CD8-positive, alpha-beta memory T cell (primary cell): ENCODE results near the gene NAALADL2. TPM values are rescaled to one million over a fixed set of nuclear protein-coding genes. Genes with fewer than 3 reads are reported as not detected.

Source experiments
- CTCF ChIA-PET: fragments of 350-600 bp; sonication (Branson Sonifier 250); formaldehyde crosslinking; loops from one replicate; lab custom pipeline; 2021; ENCODE audit warnings: antibody characterized with exemption; lab: Charles Lee
- POLR2A ChIA-PET: fragments of 350-600 bp; sonication (Branson Sonifier 250); formaldehyde crosslinking; loops from one replicate; lab custom pipeline; 2021; ENCODE audit warnings: antibody characterized with exemption; lab: Charles Lee
- DNase-seq, 5 donors: peaks; one replicate each; pipeline versions ENCODE4 v3.0.0 to v3.0.0-alpha.2; 2020 to 2022; ENCODE audit warnings: mixed read lengths in 1 of 5
- H3K27ac ChIP-seq: one replicate; pipeline ENCODE4 v1.7.0; 2013; ENCODE audit warnings: low read depth, mild to moderate bottlenecking, low read length, moderate library complexity
- H3K27me3 ChIP-seq: 2 replicates; pipeline ENCODE4 v1.7.0; 2013; ENCODE audit warnings: low read length, mild to moderate bottlenecking; ENCODE audit not compliant: insufficient read depth, poor library complexity, severe bottlenecking
- H3K36me3 ChIP-seq: 2 replicates; pipeline ENCODE4 v1.7.0; 2013; ENCODE audit warnings: mild to moderate bottlenecking, low read length, moderate library complexity; ENCODE audit not compliant: insufficient read depth
- H3K4me1 ChIP-seq: 2 replicates; pipeline ENCODE4 v1.7.0; 2013; ENCODE audit warnings: mild to moderate bottlenecking, low read length, moderate library complexity; ENCODE audit not compliant: insufficient read depth
- H3K4me3 ChIP-seq: 2 replicates; pipeline ENCODE4 v1.7.0; 2013; ENCODE audit warnings: mild to moderate bottlenecking, low read length
- H3K9me3 ChIP-seq: 2 replicates; pipeline ENCODE4 v1.7.0; 2013; ENCODE audit warnings: mild to moderate bottlenecking, low read length
- H3K27ac Mint-ChIP-seq, 8 donors: one replicate each; pipeline ENCODE4 v1.8.0; 2020 to 2021; ENCODE audit warnings: mixed read lengths in 8 of 8, mild to moderate bottlenecking in 6 of 8, inconsistent platforms in 3 of 8, moderate library complexity in 3 of 8
- H3K27me3 Mint-ChIP-seq, 2 donors: one replicate each; pipeline ENCODE4 v1.8.0; 2020 to 2021; ENCODE audit warnings: mixed read lengths in 2 of 2, mild to moderate bottlenecking in 1 of 2, moderate library complexity in 1 of 2
- H3K36me3 Mint-ChIP-seq, 3 donors: one replicate each; pipeline ENCODE4 v1.8.0; 2020 to 2021; ENCODE audit warnings: mixed read lengths in 3 of 3, inconsistent platforms in 1 of 3, mild to moderate bottlenecking in 1 of 3
- H3K4me1 Mint-ChIP-seq, 3 donors: one replicate each; pipeline ENCODE4 v1.8.0; 2020 to 2021; ENCODE audit warnings: mixed read lengths in 3 of 3, inconsistent platforms in 1 of 3, mild to moderate bottlenecking in 1 of 3
- H3K4me3 Mint-ChIP-seq, 7 donors: one replicate each; pipeline ENCODE4 v1.8.0; 2020 to 2021; ENCODE audit warnings: mixed read lengths in 7 of 7, mild to moderate bottlenecking in 6 of 7, moderate library complexity in 4 of 7, inconsistent platforms in 2 of 7
- H3K9me3 Mint-ChIP-seq, 5 donors: one replicate each; pipeline ENCODE4 v1.8.0; 2020 to 2022; ENCODE audit warnings: mixed read lengths in 5 of 5, mild to moderate bottlenecking in 3 of 5, moderate library complexity in 2 of 5, inconsistent platforms in 1 of 5
- polyA plus RNA-seq: library from polyadenylated mRNA; unstranded; fragments of 300-500 nt; fragmentation: Illumina TruSeq; gene quantifications from one replicate; pipeline ENCODE4 v1.2.3, GENCODE V29; 2021
- total RNA-seq, 2 experiments: library from RNA; stranded (reverse); gene quantifications; one replicate each; pipeline ENCODE4 v1.2.3, GENCODE V29; 2021

NAALADL2 gene
- total and polyA plus RNA-seq, 3 experiments from 2014 or later, result not detected

DNA sequence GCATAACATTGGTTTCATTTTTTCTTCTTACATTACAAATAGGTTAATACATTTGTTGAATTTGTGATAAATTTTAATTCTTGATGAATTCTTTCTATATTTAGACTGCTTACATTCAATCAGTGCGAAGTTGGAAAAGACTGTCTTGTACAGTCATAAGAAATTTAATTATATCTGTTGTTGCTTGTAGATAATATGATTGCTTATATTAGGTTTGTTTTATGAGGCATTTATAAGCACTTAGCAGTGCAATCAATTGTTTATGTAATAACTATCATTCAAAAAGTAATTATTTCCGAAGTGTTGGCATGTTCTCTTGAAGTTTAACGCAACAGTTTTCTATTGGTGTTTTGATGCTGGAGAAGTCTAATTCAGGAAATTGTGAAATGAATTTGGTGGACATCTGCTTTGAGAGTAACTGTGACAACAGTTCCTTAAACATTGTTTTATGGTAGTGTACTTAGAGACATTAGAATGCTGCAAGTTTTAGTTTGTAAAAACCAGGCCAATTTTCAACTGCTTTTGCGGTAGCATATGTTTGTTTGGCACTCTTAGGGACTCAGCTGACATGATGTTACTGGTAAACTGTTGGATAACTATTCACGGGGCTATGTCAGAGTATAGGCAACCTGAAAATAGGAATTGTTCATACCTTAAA lies 99.7 kb downstream of the NAALADL2 start:
- POLR2A ChIA-PET, result no interaction called here
- H3K27me3 Mint-ChIP-seq, result no peaks in the 10 kb centered on the region
- CTCF ChIA-PET, result no interaction called here
- Histone ChIP-seq H3K36me3 (no peaks in the 10 kb centered on the region), H3K4me3 (no peak overlapping the region), H3K27ac (no peak overlapping the region), H3K4me1 (no peaks in the 10 kb centered on the region), H3K27me3 (no peaks in the 10 kb centered on the region), H3K9me3 (no peaks in the 10 kb centered on the region)
- DNase-seq, result no peak
- H3K36me3 Mint-ChIP-seq, result no peaks in the 10 kb centered on the region
- peaks cover 0 to 4% (median 2%) of the 10 kb centered on the region in 5 donors for H3K9me3 Mint-ChIP-seq
- H3K4me3 Mint-ChIP-seq, result no peak overlapping the region
- no peak overlapping the region for H3K27ac Mint-ChIP-seq
- no peaks in the 10 kb centered on the region for H3K4me1 Mint-ChIP-seq

DNA sequence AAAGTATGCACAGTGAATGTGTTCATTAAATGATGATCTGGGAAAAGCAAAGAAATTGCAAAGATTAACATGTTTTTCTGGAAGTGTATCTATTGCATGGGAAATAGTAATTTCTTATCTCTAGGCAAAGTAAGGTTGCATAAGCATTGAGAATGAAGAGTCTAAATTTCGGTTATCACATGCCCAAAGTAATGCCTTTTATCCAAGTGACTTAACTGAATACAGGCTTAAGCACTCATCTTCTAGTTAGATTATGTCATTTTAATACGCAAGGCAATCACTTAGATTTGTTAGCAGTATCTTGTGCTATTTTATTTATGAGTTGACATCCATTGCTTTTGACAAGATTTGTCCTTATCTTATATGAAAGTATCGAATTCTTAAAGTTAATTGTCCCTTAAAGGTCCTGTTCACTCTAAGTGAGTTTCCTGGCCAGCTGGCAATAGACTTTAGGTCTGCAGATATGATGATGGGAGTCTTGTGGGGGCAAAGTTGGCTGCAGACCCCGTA lies 100.5 kb downstream of the NAALADL2 start:
- Mint-ChIP-seq H3K9me3 (peaks cover 0 to 4% (median 2%) of the 10 kb centered on the region in 5 donors), H3K27ac (no peak overlapping the region), H3K36me3 (no peaks in the 10 kb centered on the region), H3K4me3 (no peak overlapping the region), H3K4me1 (no peaks in the 10 kb centered on the region), H3K27me3 (no peaks in the 10 kb centered on the region)
- no peaks in the 10 kb centered on the region for H3K9me3 ChIP-seq
- H3K4me1 ChIP-seq, result no peaks in the 10 kb centered on the region
- POLR2A ChIA-PET, result no interaction called here
- no peak overlapping the region for H3K4me3 ChIP-seq
- H3K27me3 ChIP-seq, result no peaks in the 10 kb centered on the region
- no peaks in the 10 kb centered on the region for H3K36me3 ChIP-seq
- CTCF ChIA-PET, result no interaction called here
- H3K27ac ChIP-seq, result no peak overlapping the region
- DNase-seq, result no peak

DNA sequence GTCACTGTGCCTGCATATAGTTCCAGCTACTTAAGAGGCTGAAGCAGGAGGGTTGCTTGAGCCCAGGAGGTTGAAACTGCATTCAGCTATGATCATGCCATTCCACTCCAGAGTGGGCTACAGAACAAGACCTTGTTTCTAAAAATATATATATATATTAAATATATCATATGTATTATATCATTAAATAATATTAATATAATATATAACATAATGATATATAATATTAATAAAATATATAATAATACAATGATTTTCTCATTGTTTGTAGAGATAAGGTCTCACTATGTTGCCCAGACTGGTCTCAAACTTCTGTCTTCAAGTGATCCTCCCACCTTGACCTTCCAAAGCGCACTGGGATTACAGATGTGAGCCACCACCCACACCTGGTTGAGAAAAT lies 101.8 kb downstream of the NAALADL2 start:
- Mint-ChIP-seq H3K27me3 (peaks cover 0 to 2% of the 10 kb centered on the region in 2 donors), H3K9me3 (peaks cover 0 to 4% (median 2%) of the 10 kb centered on the region in 5 donors), H3K27ac (no peak overlapping the region), H3K36me3 (no peaks in the 10 kb centered on the region), H3K4me3 (no peak overlapping the region), H3K4me1 (no peaks in the 10 kb centered on the region)
- Histone ChIP-seq H3K9me3 (no peaks in the 10 kb centered on the region), H3K4me3 (no peak overlapping the region), H3K27ac (no peak overlapping the region), H3K27me3 (no peaks in the 10 kb centered on the region), H3K4me1 (no peaks in the 10 kb centered on the region), H3K36me3 (no peaks in the 10 kb centered on the region)
- no peak for DNase-seq
- CTCF ChIA-PET, result no interaction called here
- POLR2A ChIA-PET, result no interaction called here

DNA sequence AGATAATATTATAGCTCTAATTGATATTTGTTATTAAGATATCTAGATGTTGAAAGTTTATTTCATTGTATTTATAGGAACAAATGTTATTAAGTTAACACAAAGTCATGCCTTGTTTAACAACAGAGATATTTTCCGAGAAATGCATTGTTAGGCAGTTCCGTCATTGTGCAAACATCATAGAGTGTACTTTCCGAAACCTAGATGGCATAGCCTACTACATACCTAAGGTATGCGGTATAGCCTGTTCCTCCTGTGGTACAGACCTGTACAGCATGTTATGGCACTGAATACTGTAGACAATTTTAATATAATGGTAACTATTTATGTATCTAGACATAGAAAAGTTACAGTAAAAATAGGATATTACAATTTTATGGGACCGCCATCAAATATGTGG lies 114.3 kb downstream of the NAALADL2 start:
- peaks cover 0 to 15% (median 0%) of the 10 kb centered on the region in 5 donors for H3K9me3 Mint-ChIP-seq
- H3K27me3 Mint-ChIP-seq, result no peaks in the 10 kb centered on the region
- Histone ChIP-seq H3K9me3 (no peaks in the 10 kb centered on the region), H3K27me3 (no peaks in the 10 kb centered on the region), H3K4me3 (no peak overlapping the region), H3K4me1 (no peaks in the 10 kb centered on the region), H3K27ac (no peak overlapping the region), H3K36me3 (no peaks in the 10 kb centered on the region)
- no peaks in the 10 kb centered on the region for H3K36me3 Mint-ChIP-seq
- no peak for DNase-seq
- no peak overlapping the region for H3K4me3 Mint-ChIP-seq
- H3K27ac Mint-ChIP-seq, result no peak overlapping the region
- CTCF ChIA-PET, result no interaction called here
- H3K4me1 Mint-ChIP-seq, result no peaks in the 10 kb centered on the region
- POLR2A ChIA-PET, result no interaction called here

DNA sequence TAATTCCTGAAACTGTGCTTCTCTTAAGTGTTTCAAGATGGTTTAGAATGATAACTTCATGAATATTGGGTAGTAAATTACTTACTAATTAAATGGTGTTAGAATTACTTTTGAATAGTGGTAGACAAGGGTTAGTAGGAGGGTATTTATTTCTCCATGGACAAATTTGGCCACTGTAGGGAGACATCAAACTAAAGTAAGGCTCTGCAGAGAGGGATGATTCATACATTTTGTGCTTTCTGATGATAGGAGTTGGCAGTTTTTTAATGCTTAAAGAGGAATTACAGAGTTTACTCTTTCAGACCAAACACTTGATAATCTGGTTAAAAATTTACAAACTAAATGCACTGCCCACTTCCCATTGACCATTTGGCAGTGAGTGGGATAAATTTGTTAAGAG lies 127.6 kb downstream of the NAALADL2 start:
- ChIA-PET CTCF (no interaction called here), POLR2A (no interaction called here)
- no peaks in the 10 kb centered on the region for H3K36me3 Mint-ChIP-seq
- H3K4me3 Mint-ChIP-seq, result no peak overlapping the region
- Histone ChIP-seq H3K36me3 (no peaks in the 10 kb centered on the region), H3K4me1 (no peaks in the 10 kb centered on the region), H3K27me3 (no peaks in the 10 kb centered on the region), H3K9me3 (no peaks in the 10 kb centered on the region), H3K27ac (no peak overlapping the region), H3K4me3 (no peak overlapping the region)
- no peak overlapping the region for H3K27ac Mint-ChIP-seq
- no peaks in the 10 kb centered on the region for H3K4me1 Mint-ChIP-seq
- DNase-seq, result no peak
- no peaks in the 10 kb centered on the region for H3K27me3 Mint-ChIP-seq
- peaks cover 2 to 20% (median 8%) of the 10 kb centered on the region in 5 donors for H3K9me3 Mint-ChIP-seq

DNA sequence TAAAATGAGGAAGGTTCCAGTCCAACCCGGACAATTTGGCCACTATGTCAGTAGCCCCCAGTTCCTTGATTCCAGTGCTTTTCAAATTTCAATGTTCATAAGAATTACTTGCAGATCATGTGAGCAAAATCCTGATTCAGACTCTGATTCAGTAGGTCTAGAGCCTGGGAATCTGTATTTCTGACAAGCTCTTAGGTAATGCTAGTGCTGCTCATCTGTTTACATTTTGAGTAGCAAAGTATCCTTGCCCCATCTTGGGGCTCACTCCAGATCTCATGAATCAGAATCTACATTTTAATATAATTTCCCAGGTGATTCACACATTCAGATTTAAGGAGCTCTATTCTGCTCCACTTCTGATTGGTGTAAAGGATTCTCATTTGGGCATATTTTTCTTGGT lies 142.0 kb downstream of the NAALADL2 start:
- no peak overlapping the region for H3K4me3 ChIP-seq
- Mint-ChIP-seq H3K27me3 (no peaks in the 10 kb centered on the region), H3K4me3 (no peak overlapping the region), H3K9me3 (peaks cover 0 to 18% (median 4%) of the 10 kb centered on the region in 5 donors), H3K27ac (no peak overlapping the region), H3K36me3 (no peaks in the 10 kb centered on the region), H3K4me1 (no peaks in the 10 kb centered on the region)
- H3K27me3 ChIP-seq, result no peaks in the 10 kb centered on the region
- H3K9me3 ChIP-seq, result no peaks in the 10 kb centered on the region
- no peak for DNase-seq
- H3K4me1 ChIP-seq, result no peaks in the 10 kb centered on the region
- ChIA-PET CTCF (no interaction called here), POLR2A (no interaction called here)
- H3K27ac ChIP-seq, result no peak overlapping the region
- H3K36me3 ChIP-seq, result no peaks in the 10 kb centered on the region

DNA sequence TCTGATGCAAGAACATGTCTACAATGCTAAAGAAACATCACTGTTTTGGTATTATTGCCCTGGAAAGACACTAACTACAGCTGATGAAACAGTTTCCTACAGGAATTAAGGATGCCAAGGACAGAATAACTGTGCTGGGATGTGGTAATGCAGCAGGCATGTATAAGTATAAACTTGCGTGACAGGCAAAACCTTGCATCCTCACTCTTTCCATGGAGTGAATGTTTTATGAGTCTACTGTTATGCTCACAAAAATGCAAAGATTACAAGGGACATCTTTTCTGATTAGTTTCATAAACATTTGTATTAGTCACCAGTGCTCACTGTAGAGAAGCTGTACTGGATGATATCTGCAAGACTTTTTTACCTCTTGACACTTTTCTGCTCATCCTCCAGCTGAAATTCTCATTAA lies 143.6 kb downstream of the NAALADL2 start:
- H3K4me1 ChIP-seq, result no peaks in the 10 kb centered on the region
- DNase-seq, result no peak
- no peak overlapping the region for H3K4me3 ChIP-seq
- Mint-ChIP-seq H3K27me3 (no peaks in the 10 kb centered on the region), H3K9me3 (peaks cover 0 to 23% (median 6%) of the 10 kb centered on the region in 5 donors), H3K4me3 (no peak overlapping the region), H3K36me3 (no peaks in the 10 kb centered on the region), H3K27ac (no peak overlapping the region), H3K4me1 (no peaks in the 10 kb centered on the region)
- H3K9me3 ChIP-seq, result no peaks in the 10 kb centered on the region
- H3K36me3 ChIP-seq, result no peaks in the 10 kb centered on the region
- no peak overlapping the region for H3K27ac ChIP-seq
- CTCF ChIA-PET, result no interaction called here
- no peaks in the 10 kb centered on the region for H3K27me3 ChIP-seq
- POLR2A ChIA-PET, result no interaction called here

DNA sequence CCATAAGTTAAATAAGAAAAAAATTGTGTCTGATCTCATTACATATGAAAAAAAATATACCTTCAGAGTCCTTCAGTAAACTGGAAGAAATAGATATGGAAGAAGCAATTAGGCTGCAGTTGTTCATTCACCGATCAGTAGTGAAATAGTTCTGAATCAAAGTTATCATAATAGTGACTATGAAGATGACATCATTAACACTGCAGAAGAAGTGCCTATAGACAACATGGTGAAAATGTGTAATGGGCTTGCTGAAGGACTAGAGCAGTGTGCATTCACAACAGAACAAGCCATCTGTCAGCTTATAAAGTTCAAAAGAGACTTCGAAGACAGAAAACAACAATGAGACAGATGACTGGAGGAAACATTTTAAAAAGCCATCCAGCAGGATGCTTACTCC lies 144.5 kb downstream of the NAALADL2 start:
- H3K36me3 ChIP-seq, result no peaks in the 10 kb centered on the region
- no peaks in the 10 kb centered on the region for H3K27me3 ChIP-seq
- CTCF ChIA-PET, result no interaction called here
- Mint-ChIP-seq H3K36me3 (no peaks in the 10 kb centered on the region), H3K4me1 (no peaks in the 10 kb centered on the region), H3K27ac (no peak overlapping the region), H3K9me3 (peaks cover 0 to 23% (median 6%) of the 10 kb centered on the region in 5 donors), H3K27me3 (no peaks in the 10 kb centered on the region), H3K4me3 (no peak overlapping the region)
- no peaks in the 10 kb centered on the region for H3K9me3 ChIP-seq
- no peak overlapping the region for H3K27ac ChIP-seq
- no peak for DNase-seq
- no peak overlapping the region for H3K4me3 ChIP-seq
- no peaks in the 10 kb centered on the region for H3K4me1 ChIP-seq
- POLR2A ChIA-PET, result no interaction called here
